GM23248 (cell line): ENCODE data around the gene SLC5A1. TPM values are rescaled to one million over a fixed set of nuclear protein-coding genes. Genes with fewer than 3 reads are reported as not detected.

Source experiments
- DNase-seq: peaks from one replicate; pipeline ENCODE4 v3.0.0-alpha.2; 2015
- H2AFZ ChIP-seq: fragments of 200-600 bp; sonication (generic); 2 replicates; pipeline ENCODE4 v1.6.1; 2016; ENCODE audit warnings: antibody characterized with exemption
- H3F3A ChIP-seq: fragments of 200-600 bp; sonication (generic); 2 replicates; pipeline ENCODE4 v1.6.1; 2016; ENCODE audit warnings: mild to moderate bottlenecking, antibody characterized with exemption, mixed run types; ENCODE audit not compliant: insufficient read depth
- H3K27ac ChIP-seq: fragments of 200-600 bp; sonication (generic); 2 replicates; pipeline ENCODE4 v1.5.1; 2016; ENCODE audit warnings: mild to moderate bottlenecking
- H3K27me3 ChIP-seq: fragments of 200-600 bp; sonication (generic); replicated peaks from 2 replicates; pipeline ENCODE4 v1.6.1; 2016; ENCODE audit warnings: mild to moderate bottlenecking; ENCODE audit not compliant: insufficient read depth
- H3K36me3 ChIP-seq: fragments of 200-600 bp; sonication (generic); 2 replicates; pipeline ENCODE4 v1.6.1; 2016; ENCODE audit warnings: low read depth, mild to moderate bottlenecking
- H3K4me1 ChIP-seq: fragments of 200-600 bp; sonication (generic); 2 replicates; pipeline ENCODE4 v1.6.1; 2016; ENCODE audit warnings: mild to moderate bottlenecking; ENCODE audit not compliant: insufficient read depth
- H3K4me2 ChIP-seq: fragments of 200-600 bp; sonication (generic); one replicate; pipeline ENCODE4 v1.6.1; 2016; ENCODE audit warnings: mild to moderate bottlenecking; ENCODE audit not compliant: unreplicated experiment
- H3K4me3 ChIP-seq: fragments of 200-600 bp; sonication (generic); 2 replicates; pipeline ENCODE4 v1.5.1; 2016; ENCODE audit warnings: mild to moderate bottlenecking
- H3K79me2 ChIP-seq: fragments of 200-600 bp; sonication (generic); 2 replicates; pipeline ENCODE4 v1.6.1; 2016; ENCODE audit warnings: mild to moderate bottlenecking; ENCODE audit not compliant: insufficient read depth
- H3K9ac ChIP-seq: fragments of 200-600 bp; sonication (generic); 2 replicates; pipeline ENCODE4 v1.6.1; 2016; ENCODE audit warnings: mild to moderate bottlenecking
- H3K9me2 ChIP-seq: fragments of 200-600 bp; sonication (generic); 2 replicates; pipeline ENCODE4 v1.6.1; 2016; ENCODE audit warnings: mixed run types, mild to moderate bottlenecking, moderate library complexity; ENCODE audit not compliant: insufficient read depth
- H3K9me3 ChIP-seq: fragments of 200-600 bp; sonication (generic); one replicate; pipeline ENCODE4 v1.6.1; 2017; ENCODE audit warnings: low read depth
- H4K20me1 ChIP-seq: fragments of 200-600 bp; sonication (generic); 2 replicates; pipeline ENCODE4 v1.6.0; 2016; ENCODE audit not compliant: insufficient read depth
- EZH2 ChIP-seq: fragments of 200-600 bp; sonication (generic); IDR thresholded peaks from 2 replicates; pipeline ENCODE4 v1.6.1; 2018; ENCODE audit warnings: antibody characterized with exemption, mild to moderate bottlenecking; ENCODE audit not compliant: insufficient read depth, poor library complexity, severe bottlenecking
- EZH2phosphoT487 ChIP-seq: fragments of 200-600 bp; sonication (generic); IDR thresholded peaks from 2 replicates; pipeline ENCODE4 v1.6.1; 2018; ENCODE audit warnings: antibody characterized with exemption, moderate library complexity, mild to moderate bottlenecking, low read depth; ENCODE audit not compliant: insufficient read depth
- WGBS, 2 experiments: methylation state at CpG; one replicate each; pipeline ENCODE4 v1.1.6; 2015 to 2017; ENCODE audit warnings: low lambda C conversion rate in 2 of 2, low coverage in 1 of 2; ENCODE audit errors: missing lambda C conversion rate in 2 of 2; 5-methylcytosine and 5-hydroxymethylcytosine counted together
- in situ Hi-C: fragments of 300-500 bp; cut with MboI; formaldehyde crosslinking; loops from 2 replicates; pipeline ENCODE4 v1.15.0; 2020
- polyA plus RNA-seq: library from polyadenylated mRNA; unstranded; fragments of >200 nt; fragmentation: Nextera tagmentation; extraction: Ambion mirVana; gene quantifications from 2 replicates; pipeline ENCODE4 v1.2.1, GENCODE V29; 2016
- total RNA-seq: library from RNA; depleted of rRNA; stranded (reverse); fragments of >200 nt; shearing (Covaris generic); gene quantifications from 2 replicates; pipeline ENCODE4 v1.2.3, GENCODE V29; 2014

SLC5A1 gene
- total and polyA plus RNA-seq, 2 experiments from 2014 or later, result not detected

DNA sequence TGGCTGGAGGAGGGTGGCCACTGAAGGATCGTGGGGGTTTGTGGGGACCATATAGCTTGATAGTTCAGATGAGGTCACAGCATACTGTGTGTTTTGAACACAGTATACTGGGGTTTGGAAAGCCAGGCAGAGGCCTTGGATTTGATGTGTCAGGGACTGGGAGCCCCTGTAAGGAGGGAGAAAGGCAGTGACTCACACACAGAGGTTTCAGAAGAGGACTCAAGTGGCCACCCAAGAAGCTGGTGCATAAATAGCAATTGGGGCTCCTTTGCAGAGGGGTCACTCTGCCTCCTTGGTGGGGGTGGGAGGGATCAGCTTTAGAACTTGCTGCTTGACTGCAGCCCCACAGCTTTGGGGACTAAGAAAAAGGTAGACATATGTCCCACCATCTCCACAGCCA, 39.3 kb downstream of the SLC5A1 start:
- 7 to 13% methylated on average over 1 of the region's 1 CpG for WGBS, 2 experiments
- Histone ChIP-seq H3K36me3 (no peaks in the 10 kb centered on the region), H3K9me3 (no peaks in the 10 kb centered on the region), H3K27ac (no peak overlapping the region), H3F3A (no peaks in the 10 kb centered on the region), H3K79me2 (no peaks in the 10 kb centered on the region), H3K27me3 (no peaks in the 10 kb centered on the region), H3K4me3 (no peak overlapping the region), H4K20me1 (no peaks in the 10 kb centered on the region), H3K4me2 (no peak overlapping the region), H2AFZ (no peak overlapping the region), H3K9ac (no peak overlapping the region), H3K9me2 (no peaks in the 10 kb centered on the region), H3K4me1 (peaks cover 4% of the 10 kb centered on the region; the same call in 1 of the 2 replicates)
- TF ChIP-seq EZH2phosphoT487 (no peak), EZH2 (no peak)
- DNase-seq, result no peak
- in situ Hi-C loops, result no loop called here

GRCh38 chr22:32083000-32083399, 39.9 kb downstream of the SLC5A1 start:
- WGBS, 2 experiments, result 49 to 56% methylated on average over 6 of the region's 6 CpGs
- no peak for DNase-seq
- H3K36me3 ChIP-seq, result no peaks in the 10 kb centered on the region
- H3K9me2 ChIP-seq, result no peaks in the 10 kb centered on the region
- H3K4me1 ChIP-seq, result peaks cover 4% of the 10 kb centered on the region; the same call in 1 of the 2 replicates
- no peaks in the 10 kb centered on the region for H3F3A ChIP-seq
- no peak overlapping the region for H3K4me3 ChIP-seq
- H3K9me3 ChIP-seq, result no peaks in the 10 kb centered on the region
- H3K79me2 ChIP-seq, result no peaks in the 10 kb centered on the region
- no peaks in the 10 kb centered on the region for H4K20me1 ChIP-seq
- H3K27ac ChIP-seq, result no peak overlapping the region
- no peak overlapping the region for H2AFZ ChIP-seq
- no peak overlapping the region for H3K4me2 ChIP-seq
- H3K27me3 ChIP-seq, result no peaks in the 10 kb centered on the region
- in situ Hi-C loops, result no loop called here
- no peak for TF ChIP-seq EZH2
- TF ChIP-seq EZH2phosphoT487, result no peak
- no peak overlapping the region for H3K9ac ChIP-seq

GRCh38 chr22:32083814-32084213, 40.8 kb downstream of the SLC5A1 start:
- DNase-seq, result no peak
- Histone ChIP-seq H4K20me1 (no peaks in the 10 kb centered on the region), H3K27ac (no peak overlapping the region)

DNA sequence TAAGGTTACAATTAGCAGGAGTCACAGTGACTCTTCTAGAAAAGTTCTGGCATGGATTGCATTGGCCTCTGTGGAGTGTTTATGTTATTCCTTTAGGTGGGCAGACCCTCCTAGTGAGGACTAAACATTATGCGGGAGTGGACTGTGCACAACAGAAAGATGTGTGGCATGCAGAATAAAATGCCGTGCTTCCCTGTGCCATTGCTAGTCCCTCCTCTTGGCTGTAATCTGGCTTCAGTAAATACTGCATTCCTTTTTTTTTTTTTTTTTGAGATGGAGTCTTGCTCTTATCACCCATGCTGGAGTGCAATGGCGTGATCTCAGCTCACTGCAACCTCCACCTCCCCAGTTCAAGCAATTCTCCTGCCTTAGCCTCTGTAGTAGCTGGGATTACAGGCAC, 45.0 kb downstream of the SLC5A1 start:
- no peaks in the 10 kb centered on the region for H3K9me2 ChIP-seq
- no peaks in the 10 kb centered on the region for H4K20me1 ChIP-seq
- no peaks in the 10 kb centered on the region for H3K4me1 ChIP-seq
- H3K36me3 ChIP-seq, result no peaks in the 10 kb centered on the region
- TF ChIP-seq EZH2 (no peak), EZH2phosphoT487 (no peak)
- no peak overlapping the region for H3K4me3 ChIP-seq
- H3K27me3 ChIP-seq, result no peaks in the 10 kb centered on the region; the same call in 1 of the 2 replicates
- in situ Hi-C loops, result no loop called here
- no peak overlapping the region for H3K4me2 ChIP-seq
- 48 to 51% methylated on average over 3 of the region's 3 CpGs for WGBS, 2 experiments
- H2AFZ ChIP-seq, result no peak overlapping the region
- H3K9ac ChIP-seq, result no peak overlapping the region
- no peaks in the 10 kb centered on the region for H3K9me3 ChIP-seq
- no peak for DNase-seq
- no peaks in the 10 kb centered on the region for H3K79me2 ChIP-seq
- H3F3A ChIP-seq, result no peaks in the 10 kb centered on the region
- H3K27ac ChIP-seq, result no peak overlapping the region

More at GRCh38 chr22:32083814-32084213, 40.8 kb downstream of the SLC5A1 start:
- Histone ChIP-seq H3K9me2 (no peaks in the 10 kb centered on the region), H3K36me3 (no peaks in the 10 kb centered on the region), H3K9ac (no peak overlapping the region), H3K4me2 (no peak overlapping the region), H3K79me2 (no peaks in the 10 kb centered on the region), H2AFZ (no peak overlapping the region), H3K9me3 (no peaks in the 10 kb centered on the region), H3K4me1 (peaks cover 4% of the 10 kb centered on the region; the same call in 1 of the 2 replicates), H3K27me3 (no peaks in the 10 kb centered on the region), H3K4me3 (no peak overlapping the region), H3F3A (no peaks in the 10 kb centered on the region)
- in situ Hi-C loops, result no loop called here
- no peak for TF ChIP-seq EZH2phosphoT487
- TF ChIP-seq EZH2, result no peak

- H3K27ac ChIP-seq, result no peak overlapping the region
Observed at GRCh38 chr22:32097018-32097417, 54.0 kb downstream of the SLC5A1 start.

More at GRCh38 chr22:32097018-32097417, 54.0 kb downstream of the SLC5A1 start:
- WGBS, 2 experiments, result 0% methylated on average over 1 of the region's 1 CpG
- no peaks in the 10 kb centered on the region for H3K9me3 ChIP-seq
- H3K9ac ChIP-seq, result no peak overlapping the region
- no peaks in the 10 kb centered on the region for H3K79me2 ChIP-seq
- no peaks in the 10 kb centered on the region for H3K9me2 ChIP-seq
- no peak overlapping the region for H3K4me2 ChIP-seq
- no peak overlapping the region for H3K4me3 ChIP-seq
- no peak overlapping the region for H2AFZ ChIP-seq
- in situ Hi-C loops, result no loop called here
- no peak for DNase-seq
- H3K27me3 ChIP-seq, result peaks cover 16% of the 10 kb centered on the region
- H3K4me1 ChIP-seq, result no peaks in the 10 kb centered on the region
- no peaks in the 10 kb centered on the region for H3F3A ChIP-seq
- H3K36me3 ChIP-seq, result no peaks in the 10 kb centered on the region
- H4K20me1 ChIP-seq, result no peaks in the 10 kb centered on the region
- TF ChIP-seq EZH2phosphoT487, result no peak
- no peak for TF ChIP-seq EZH2
